T-helper 2 cell treated with Interferon-gamma antibody and Interleukin-4, amounts not matched to agents 5 μg/mL and 100 μg/mL, for 36 hours (primary cell): ENCODE data around the gene EIPR1.

Experiments used
- DNase-seq: peaks from one replicate; pipeline ENCODE4 v3.0.0; 2021; ENCODE audit warnings: low spot score
- H3K27ac Mint-ChIP-seq: one replicate; pipeline ENCODE4 v1.8.0; 2021; ENCODE audit warnings: mild to moderate bottlenecking, mixed read lengths
- H3K27me3 Mint-ChIP-seq: one replicate; pipeline ENCODE4 v1.8.0; 2021; ENCODE audit warnings: low read depth, mixed read lengths
- H3K36me3 Mint-ChIP-seq: one replicate; pipeline ENCODE4 v1.8.0; 2021; ENCODE audit warnings: low read depth, mixed read lengths
- H3K4me1 Mint-ChIP-seq: one replicate; pipeline ENCODE4 v1.8.0; 2021; ENCODE audit warnings: low read depth, mixed read lengths
- H3K4me3 Mint-ChIP-seq: one replicate; pipeline ENCODE4 v1.8.0; 2022; ENCODE audit warnings: mild to moderate bottlenecking, moderate library complexity, mixed read lengths
- H3K9me3 Mint-ChIP-seq: one replicate; pipeline ENCODE4 v1.8.0; 2021; ENCODE audit warnings: mixed read lengths

The EIPR1 gene

GRCh38 chr2:3269425-3270094 lies 108.1 kb downstream of the EIPR1 start:
- no peak overlapping the region for H3K27ac Mint-ChIP-seq

GRCh38 chr2:3268705-3269029 lies 109.0 kb downstream of the EIPR1 start:
- Mint-ChIP-seq H3K27ac (no peak overlapping the region), H3K4me1 (no peaks in the 10 kb centered on the region), H3K27me3 (no peaks in the 10 kb centered on the region), H3K4me3 (no peak overlapping the region), H3K9me3 (peaks cover 21% of the 10 kb centered on the region), H3K36me3 (peaks cover 15% of the 10 kb centered on the region)
- DNase-seq: no peak

More at GRCh38 chr2:3269425-3270094, 108.1 kb downstream of the EIPR1 start:
- Mint-ChIP-seq H3K4me3 (no peak overlapping the region), H3K36me3 (peaks cover 22% of the 10 kb centered on the region), H3K9me3 (peaks cover 30% of the 10 kb centered on the region), H3K27me3 (no peaks in the 10 kb centered on the region), H3K4me1 (no peaks in the 10 kb centered on the region)
- DNase-seq: no peak

GRCh38 chr2:3267869-3268704 lies 109.5 kb downstream of the EIPR1 start:
- Mint-ChIP-seq H3K4me3 (no peak overlapping the region), H3K27ac (no peak overlapping the region), H3K4me1 (no peaks in the 10 kb centered on the region), H3K27me3 (no peaks in the 10 kb centered on the region), H3K9me3 (peaks cover 15% of the 10 kb centered on the region), H3K36me3 (peaks cover 11% of the 10 kb centered on the region)
- no peak for DNase-seq

GRCh38 chr2:3266925-3267867 lies 110.4 kb downstream of the EIPR1 start:
- Mint-ChIP-seq H3K9me3 (peaks cover 6% of the 10 kb centered on the region), H3K27ac (no peak overlapping the region), H3K4me3 (no peak overlapping the region), H3K27me3 (no peaks in the 10 kb centered on the region), H3K4me1 (no peaks in the 10 kb centered on the region), H3K36me3 (peaks cover 10% of the 10 kb centered on the region)
- no peak for DNase-seq

- Mint-ChIP-seq H3K9me3 (peaks cover 4% of the 10 kb centered on the region), H3K4me3 (no peak overlapping the region), H3K36me3 (peaks cover 5% of the 10 kb centered on the region), H3K27ac (no peak overlapping the region), H3K27me3 (no peaks in the 10 kb centered on the region), H3K4me1 (no peaks in the 10 kb centered on the region)
- DNase-seq: no peak
These were observed 111.4 kb downstream of the EIPR1 start for GRCh38 chr2:3265981-3266924.

- H3K4me3 Mint-ChIP-seq: no peak overlapping the region
- no peak overlapping the region for H3K27ac Mint-ChIP-seq
- peaks cover 5% of the 10 kb centered on the region for H3K36me3 Mint-ChIP-seq
- no peaks in the 10 kb centered on the region for H3K4me1 Mint-ChIP-seq
- no peaks in the 10 kb centered on the region for H3K27me3 Mint-ChIP-seq
- no peaks in the 10 kb centered on the region for H3K9me3 Mint-ChIP-seq
- DNase-seq: no peak
These were observed 112.1 kb downstream of the EIPR1 start for GRCh38 chr2:3265471-3265870.

- Mint-ChIP-seq H3K27me3 (no peaks in the 10 kb centered on the region), H3K27ac (no peak overlapping the region), H3K9me3 (no peaks in the 10 kb centered on the region)
These were observed 113.4 kb downstream of the EIPR1 start for GRCh38 chr2:3264010-3264744.

GRCh38 chr2:3263487-3263886 lies 114.1 kb downstream of the EIPR1 start:
- Mint-ChIP-seq H3K36me3 (peaks cover 2% of the 10 kb centered on the region), H3K27ac (no peak overlapping the region), H3K27me3 (no peaks in the 10 kb centered on the region), H3K4me1 (no peaks in the 10 kb centered on the region), H3K4me3 (no peak overlapping the region), H3K9me3 (no peaks in the 10 kb centered on the region)
- no peak for DNase-seq

More at GRCh38 chr2:3264010-3264744, 113.4 kb downstream of the EIPR1 start:
- peaks cover 2% of the 10 kb centered on the region for H3K36me3 Mint-ChIP-seq
- H3K4me1 Mint-ChIP-seq: no peaks in the 10 kb centered on the region
- no peak overlapping the region for H3K4me3 Mint-ChIP-seq
- no peak for DNase-seq

GRCh38 chr2:3262437-3263388 lies 114.9 kb downstream of the EIPR1 start:
- H3K4me1 Mint-ChIP-seq: no peaks in the 10 kb centered on the region
- H3K4me3 Mint-ChIP-seq: no peak overlapping the region
- no peaks in the 10 kb centered on the region for H3K27me3 Mint-ChIP-seq
- no peak for DNase-seq
- H3K27ac Mint-ChIP-seq: no peak overlapping the region
- H3K36me3 Mint-ChIP-seq: peaks cover 2% of the 10 kb centered on the region
- H3K9me3 Mint-ChIP-seq: no peaks in the 10 kb centered on the region

- Mint-ChIP-seq H3K36me3 (peaks cover 2% of the 10 kb centered on the region), H3K9me3 (no peaks in the 10 kb centered on the region), H3K27me3 (no peaks in the 10 kb centered on the region), H3K4me1 (no peaks in the 10 kb centered on the region), H3K27ac (no peak overlapping the region), H3K4me3 (no peak overlapping the region)
- no peak for DNase-seq
These were observed 116.1 kb downstream of the EIPR1 start for GRCh38 chr2:3261511-3261910.

- Mint-ChIP-seq H3K36me3 (peaks cover 5% of the 10 kb centered on the region), H3K27me3 (no peaks in the 10 kb centered on the region)
These were observed 116.7 kb downstream of the EIPR1 start for GRCh38 chr2:3260959-3261358.

GRCh38 chr2:3257826-3258225 lies 119.8 kb downstream of the EIPR1 start:
- no peak for DNase-seq
- Mint-ChIP-seq H3K4me1 (no peaks in the 10 kb centered on the region), H3K36me3 (peaks cover 19% of the 10 kb centered on the region), H3K27me3 (no peaks in the 10 kb centered on the region), H3K9me3 (no peaks in the 10 kb centered on the region), H3K27ac (no peak overlapping the region), H3K4me3 (no peak overlapping the region)

More at GRCh38 chr2:3260959-3261358, 116.7 kb downstream of the EIPR1 start:
- Mint-ChIP-seq H3K4me3 (no peak overlapping the region), H3K27ac (no peak overlapping the region), H3K4me1 (no peaks in the 10 kb centered on the region), H3K9me3 (no peaks in the 10 kb centered on the region)
- DNase-seq: no peak
